CD4-positive, alpha-beta T cell treated with Interleukin-6 for 4 hours (primary cell): Measurements from ENCODE around the gene LRP5.
"Not testable (repeated sequence)": the region's sequence is repeated elsewhere in the genome, so short reads cannot be mapped to it uniquely, and the experiment has no call there.

Experiments used
- DNase-seq: peaks from one replicate; pipeline ENCODE4 v3.0.0-alpha.2; 2020; ENCODE audit warnings: mixed read lengths

The LRP5 gene

GRCh38 chr11:68446046-68446725 lies 133.8 kb downstream of the LRP5 start:
- DNase-seq: no peak

GRCh38 chr11:68447015-68447801 lies 134.8 kb downstream of the LRP5 start:
- DNase-seq: peak; percentile 82

GRCh38 chr11:68447914-68448313 lies 135.5 kb downstream of the LRP5 start:
- not testable (repeated sequence) for DNase-seq

GRCh38 chr11:68448604-68449011 lies 136.2 kb downstream of the LRP5 start:
- no peak for DNase-seq

GRCh38 chr11:68449951-68450350 lies 137.6 kb downstream of the LRP5 start:
- DNase-seq: no peak

- no peak for DNase-seq
These were observed 138.3 kb downstream of the LRP5 start for GRCh38 chr11:68450711-68451110.

GRCh38 chr11:68454767-68455166 lies 142.4 kb downstream of the LRP5 start:
- DNase-seq: no peak

GRCh38 chr11:68455485-68455884 lies 143.1 kb downstream of the LRP5 start:
- no peak for DNase-seq

- DNase-seq: no peak
These were observed 145.0 kb downstream of the LRP5 start for GRCh38 chr11:68457216-68457897.

- DNase-seq: no peak
These were observed 145.5 kb downstream of the LRP5 start for GRCh38 chr11:68457898-68458249.

- DNase-seq: not testable (repeated sequence)
These were observed 145.9 kb downstream of the LRP5 start for GRCh38 chr11:68458340-68458739.

GRCh38 chr11:68459886-68460740 lies 147.7 kb downstream of the LRP5 start:
- peak; percentile 96 for DNase-seq

GRCh38 chr11:68460741-68461574 lies 148.6 kb downstream of the LRP5 start, which contains the start of gene PPP6R3:
Gene PPP6R3, plus strand, starts transcription at chr11:68460752. Its CDS starts 76,913 bp downstream, at chr11:68537665.
- DNase-seq: peak; percentile 40

- DNase-seq: no peak
These were observed 149.2 kb downstream of the LRP5 start for GRCh38 chr11:68461575-68461917.

- no peak for DNase-seq
These were observed 151.3 kb downstream of the LRP5 start for GRCh38 chr11:68463714-68464113.

- DNase-seq: no peak
These were observed 154.9 kb downstream of the LRP5 start for GRCh38 chr11:68467201-68467834.

- peak; percentile 34 for DNase-seq
These were observed 155.9 kb downstream of the LRP5 start for GRCh38 chr11:68468217-68468828.

GRCh38 chr11:68469122-68469521 lies 156.7 kb downstream of the LRP5 start:
- no peak for DNase-seq

- DNase-seq: no peak
These were observed 157.3 kb downstream of the LRP5 start for GRCh38 chr11:68469642-68470041.

- DNase-seq: no peak
These were observed 158.0 kb downstream of the LRP5 start for GRCh38 chr11:68470304-68470811.
